Type B pancreatic cell (in vitro differentiated cells): Measurements from ENCODE around the gene SLC6A7. TPM values are rescaled to one million over a fixed set of nuclear protein-coding genes. Genes with fewer than 3 reads are reported as not detected.
A peak's percentile ranks its signal among the peaks of the same experiment; 100 is the strongest.

Experiments
- DNase-seq: peaks from one replicate; pipeline ENCODE4 v3.0.0; 2021; ENCODE audit warnings: mixed read lengths; ENCODE audit not compliant: unreplicated experiment; ENCODE audit errors: extremely low spot score
- H3K27ac Mint-ChIP-seq: 2 replicates; pipeline ENCODE4 v1.8.0; 2021; ENCODE audit warnings: mild to moderate bottlenecking, mixed read lengths
- H3K27me3 Mint-ChIP-seq: 2 replicates; pipeline ENCODE4 v1.8.0; 2021; ENCODE audit warnings: mixed read lengths
- H3K36me3 Mint-ChIP-seq: 2 replicates; pipeline ENCODE4 v1.8.0; 2021; ENCODE audit warnings: mixed read lengths
- H3K4me1 Mint-ChIP-seq: one replicate; pipeline ENCODE4 v1.8.0; 2021; ENCODE audit warnings: mixed read lengths; ENCODE audit not compliant: unreplicated experiment
- H3K4me3 Mint-ChIP-seq: 2 replicates; pipeline ENCODE4 v1.8.0; 2021; ENCODE audit warnings: mild to moderate bottlenecking, mixed read lengths
- H3K9me3 Mint-ChIP-seq: 2 replicates; pipeline ENCODE4 v1.8.0; 2021; ENCODE audit warnings: mixed read lengths
- CTCF ChIP-seq: fragments of 200-600 bp; sonication (generic); conservative IDR thresholded peaks from 2 replicates; pipeline ENCODE4 v1.5.0; 2021; ENCODE audit warnings: antibody characterized with exemption, mild to moderate bottlenecking
- total RNA-seq: library from RNA; stranded (reverse); gene quantifications from 2 replicates; pipeline ENCODE4 v1.2.1, GENCODE V29; 2021; ENCODE audit warnings: low replicate concordance

Gene SLC6A7
- total RNA-seq, 1 donor from 2014 or later, result 0.10 TPM

GRCh38 chr5:150157168-150157567 lies 32.7 kb upstream of the SLC6A7 start:
- H3K36me3 Mint-ChIP-seq, result no peaks in the 10 kb centered on the region
- H3K9me3 Mint-ChIP-seq, result no peaks in the 10 kb centered on the region
- DNase-seq, result no peak
- peaks cover 25% of the 10 kb centered on the region for H3K27me3 Mint-ChIP-seq
- H3K4me3 Mint-ChIP-seq, result peak overlapping the region; percentile 53
- H3K4me1 Mint-ChIP-seq, result peaks cover 56% of the 10 kb centered on the region
- no peak for TF ChIP-seq CTCF
- peak overlapping the region; percentile 32 for H3K27ac Mint-ChIP-seq

GRCh38 chr5:150158170-150158949 lies 31.5 kb upstream of the SLC6A7 start:
- Mint-ChIP-seq H3K27ac (peak overlapping the region; percentile 72), H3K4me1 (peaks cover 55% of the 10 kb centered on the region)
- no peak for DNase-seq

GRCh38 chr5:150159031-150159430 lies 30.8 kb upstream of the SLC6A7 start:
- Mint-ChIP-seq H3K4me3 (no peak overlapping the region), H3K36me3 (no peaks in the 10 kb centered on the region), H3K4me1 (peaks cover 55% of the 10 kb centered on the region), H3K9me3 (no peaks in the 10 kb centered on the region), H3K27ac (peak overlapping the region; percentile 72), H3K27me3 (peaks cover 26% of the 10 kb centered on the region)
- DNase-seq, result no peak
- TF ChIP-seq CTCF, result no peak

More at GRCh38 chr5:150158170-150158949, 31.5 kb upstream of the SLC6A7 start:
- peaks cover 25% of the 10 kb centered on the region for H3K27me3 Mint-ChIP-seq
- no peak for TF ChIP-seq CTCF
- no peaks in the 10 kb centered on the region for H3K36me3 Mint-ChIP-seq
- H3K9me3 Mint-ChIP-seq, result no peaks in the 10 kb centered on the region
- H3K4me3 Mint-ChIP-seq, result no peak overlapping the region

- peaks cover 23% of the 10 kb centered on the region for H3K27me3 Mint-ChIP-seq
- H3K4me1 Mint-ChIP-seq, result peaks cover 57% of the 10 kb centered on the region
- no peak overlapping the region for H3K4me3 Mint-ChIP-seq
- H3K27ac Mint-ChIP-seq, result no peak overlapping the region
- no peak for DNase-seq
- no peaks in the 10 kb centered on the region for H3K36me3 Mint-ChIP-seq
- TF ChIP-seq CTCF, result no peak
- H3K9me3 Mint-ChIP-seq, result no peaks in the 10 kb centered on the region
Observed at GRCh38 chr5:150159741-150160179, 30.1 kb upstream of the SLC6A7 start.

- H3K27ac Mint-ChIP-seq, result no peak overlapping the region
- peaks cover 31% of the 10 kb centered on the region for H3K27me3 Mint-ChIP-seq
- H3K36me3 Mint-ChIP-seq, result no peaks in the 10 kb centered on the region
- H3K4me3 Mint-ChIP-seq, result no peak overlapping the region
- no peak for TF ChIP-seq CTCF
- H3K9me3 Mint-ChIP-seq, result no peaks in the 10 kb centered on the region
- DNase-seq, result no peak
- peaks cover 65% of the 10 kb centered on the region for H3K4me1 Mint-ChIP-seq
Observed at GRCh38 chr5:150160448-150161081, 29.3 kb upstream of the SLC6A7 start.
